Muscle of leg (tissue), 11 donors: ENCODE measurements around the gene ANKLE2. TPM values are rescaled to one million over a fixed set of nuclear protein-coding genes. Genes with fewer than 3 reads are reported as not detected.
A peak's percentile ranks its signal among the peaks of the same experiment; 100 is the strongest.
"Not testable (repeated sequence)": the region's sequence is repeated elsewhere in the genome, so short reads cannot be mapped to it uniquely, and the experiment has no call there.

Source experiments
- DNase-seq: peaks from one replicate; pipeline ENCODE4 v3.0.0; 2013
- H3K27ac ChIP-seq: one replicate; pipeline ENCODE4 v1.5.1; 2013; ENCODE audit warnings: mild to moderate bottlenecking, low read length, control low read depth
- H3K27me3 ChIP-seq: one replicate; pipeline ENCODE4 v1.6.1; 2013; ENCODE audit warnings: low read length; ENCODE audit not compliant: control insufficient read depth, insufficient read depth
- H3K36me3 ChIP-seq: one replicate; pipeline ENCODE4 v1.6.1; 2013; ENCODE audit warnings: low read length; ENCODE audit not compliant: control insufficient read depth, insufficient read depth
- H3K4me1 ChIP-seq: one replicate; pipeline ENCODE4 v1.6.1; 2013; ENCODE audit warnings: low read length; ENCODE audit not compliant: control insufficient read depth, insufficient read depth
- H3K4me3 ChIP-seq: one replicate; pipeline ENCODE4 v1.5.1; 2013; ENCODE audit warnings: low read length, control low read depth
- H3K9me3 ChIP-seq: replicated peaks from 2 replicates; pipeline ENCODE4 v1.6.1; 2013; ENCODE audit warnings: low read depth, low read length; ENCODE audit not compliant: control insufficient read depth
- WGBS: methylation state at CpG from one replicate; pipeline ENCODE4 v1.1.5; 2013; ENCODE audit warnings: missing lambda C conversion rate; ENCODE audit not compliant: insufficient coverage; 5-methylcytosine and 5-hydroxymethylcytosine counted together
- polyA plus RNA-seq, 8 donors: library from polyadenylated mRNA; unstranded; fragments of 120-200 nt; gene quantifications; one replicate each; pipeline versions ENCODE4 v1.2.1 to v1.2.3, GENCODE V29; 2013; ENCODE audit warnings: inconsistent platforms in 1 of 8, low replicate concordance in 1 of 8; ENCODE audit not compliant: insufficient read length in 8 of 8, insufficient read depth in 1 of 8
- total RNA-seq: library from RNA; stranded (reverse); fragments of 120-200 nt; gene quantifications from one replicate; pipeline ENCODE4 v1.2.4, GENCODE V29; 2013

The ANKLE2 gene
- total and polyA plus RNA-seq, 9 donors, result 37.3 to 49.4 (median 41.7) TPM

DNA sequence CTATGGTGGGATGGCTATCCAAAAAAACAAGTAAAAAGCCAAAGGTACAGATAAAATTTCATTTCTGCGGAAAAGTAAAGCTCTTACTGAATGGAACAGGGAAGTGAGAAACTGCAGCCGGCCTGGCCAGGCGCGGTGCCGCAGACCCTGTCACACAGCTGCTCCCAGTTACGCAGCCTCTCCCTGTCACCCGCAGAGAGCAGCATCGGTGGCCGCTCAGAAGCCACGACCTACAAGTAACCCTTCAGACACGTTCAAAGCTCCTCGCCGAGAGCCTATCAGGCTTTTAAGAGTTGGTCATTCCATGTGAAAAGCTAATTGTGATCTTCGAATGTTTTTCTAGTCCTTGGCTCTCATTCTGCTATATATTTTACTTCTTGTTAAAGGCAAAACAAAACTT lies 11.0 kb upstream of the ANKLE2 start:
- DNase-seq, result peak; percentile 49

DNA sequence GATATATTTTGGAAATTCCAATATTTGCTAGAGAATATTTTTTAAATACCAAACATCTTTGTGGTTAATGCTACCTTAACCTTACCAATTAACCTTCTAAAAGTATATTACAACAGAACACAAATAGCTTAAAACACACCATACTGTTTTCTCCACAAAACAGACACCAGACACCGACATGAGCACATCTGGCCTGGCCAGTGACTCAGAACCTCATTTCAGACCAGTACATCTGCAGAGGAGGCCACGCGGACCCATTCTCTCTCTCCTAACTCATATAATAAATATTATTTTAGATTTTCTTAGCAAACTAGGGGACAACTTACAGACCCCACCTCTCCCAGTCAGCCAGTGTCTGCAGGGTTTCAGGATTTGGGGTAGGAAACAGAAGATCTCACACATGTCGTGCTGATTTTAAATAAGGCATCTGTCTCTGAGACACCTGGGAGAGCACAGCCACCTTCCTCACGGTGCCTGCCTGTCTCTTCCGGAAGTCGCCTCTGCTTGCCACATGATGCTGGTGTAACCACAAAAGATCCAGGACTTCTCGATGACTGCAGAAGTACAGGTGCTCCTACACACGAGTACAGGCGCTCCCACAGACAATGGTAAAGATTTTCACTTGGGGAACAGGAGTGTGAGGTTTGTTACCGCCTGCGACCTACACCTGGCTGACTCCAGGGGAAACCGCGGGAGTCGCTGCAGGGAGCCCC lies 9.7 kb upstream of the ANKLE2 start:
- Histone ChIP-seq H3K9me3 (no peaks in the 10 kb centered on the region), H3K36me3 (peaks cover 56% of the 10 kb centered on the region), H3K4me3 (no peak overlapping the region), H3K4me1 (peaks cover 19% of the 10 kb centered on the region), H3K27me3 (no peaks in the 10 kb centered on the region), H3K27ac (no peak overlapping the region)
- DNase-seq, result no peak
- 95% methylated on average over 8 of the region's 15 CpGs for WGBS

More for the DNA sequence above, 11.0 kb upstream of the ANKLE2 start:
- no peaks in the 10 kb centered on the region for H3K27me3 ChIP-seq
- no peak overlapping the region for H3K4me3 ChIP-seq
- H3K27ac ChIP-seq, result no peak overlapping the region
- H3K9me3 ChIP-seq, result no peaks in the 10 kb centered on the region
- 80% methylated on average over 11 of the region's 14 CpGs for WGBS
- peaks cover 67% of the 10 kb centered on the region for H3K36me3 ChIP-seq
- H3K4me1 ChIP-seq, result peaks cover 27% of the 10 kb centered on the region

DNA sequence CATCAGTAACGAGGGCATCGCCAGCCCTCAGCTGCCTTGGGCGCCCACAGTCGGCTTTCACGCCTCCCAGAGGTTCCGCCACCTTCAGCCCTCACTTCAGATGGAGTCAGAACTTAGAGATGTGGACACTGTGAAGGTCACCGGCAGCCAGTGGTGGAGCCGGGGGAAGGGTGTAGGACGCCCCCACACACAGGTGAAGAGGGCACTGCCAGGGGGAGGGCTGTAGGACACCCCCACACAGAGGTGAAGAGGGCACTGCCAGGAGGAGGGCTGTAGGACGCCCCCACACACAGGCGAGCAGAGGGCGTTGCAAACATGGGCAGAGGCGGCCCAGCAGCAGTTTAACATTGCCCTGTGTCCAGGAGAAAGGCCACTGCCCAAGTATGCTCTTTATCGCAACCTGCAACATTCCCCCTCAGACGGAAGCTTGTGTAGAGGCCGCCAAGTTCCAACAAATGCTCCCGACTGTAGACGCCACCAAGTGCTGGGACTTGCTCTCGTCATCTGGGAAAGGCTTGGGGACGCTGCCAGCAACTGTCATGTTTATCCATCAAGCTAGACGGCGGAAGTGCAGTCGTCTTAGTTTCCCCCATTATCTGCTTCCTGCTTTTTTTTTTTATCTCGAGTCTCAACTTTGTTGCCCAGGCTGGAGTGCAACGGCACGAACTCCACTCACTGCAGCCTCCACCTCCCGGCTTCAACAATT lies 4.9 kb upstream of the ANKLE2 start:
- Histone ChIP-seq H3K27ac (peak overlapping the region; percentile 51), H3K4me1 (peaks cover 16% of the 10 kb centered on the region), H3K36me3 (peaks cover 18% of the 10 kb centered on the region), H3K9me3 (no peaks in the 10 kb centered on the region), H3K4me3 (no peak overlapping the region), H3K27me3 (no peaks in the 10 kb centered on the region)
- DNase-seq, result peak; percentile 77
- 56% methylated on average over 19 of the region's 27 CpGs for WGBS

DNA sequence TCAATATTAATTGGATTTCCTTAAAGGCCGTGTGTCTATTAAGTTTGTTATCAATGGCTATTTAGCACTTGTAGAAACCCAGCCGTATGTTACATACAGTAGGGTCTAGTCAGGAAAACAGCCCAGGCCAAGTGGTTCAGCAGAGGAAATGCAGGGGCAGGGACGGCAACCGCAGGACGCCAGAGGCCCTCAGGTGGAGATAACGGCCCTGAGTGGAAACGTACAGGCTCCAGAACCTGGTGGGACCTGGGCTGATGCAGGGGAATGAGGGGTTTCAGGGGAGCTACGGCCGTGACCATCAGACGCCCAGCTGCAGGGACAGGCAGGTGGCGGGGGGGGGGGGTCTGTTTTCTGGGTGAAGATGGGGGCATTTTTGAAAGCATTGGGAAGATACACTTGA lies 3.7 kb upstream of the ANKLE2 start:
- Histone ChIP-seq H3K9me3 (no peaks in the 10 kb centered on the region), H3K4me1 (peaks cover 21% of the 10 kb centered on the region), H3K4me3 (no peak overlapping the region), H3K27me3 (no peaks in the 10 kb centered on the region), H3K36me3 (peaks cover 13% of the 10 kb centered on the region), H3K27ac (no peak overlapping the region)
- DNase-seq, result no peak
- WGBS, result 50% methylated on average over 10 of the region's 11 CpGs

DNA sequence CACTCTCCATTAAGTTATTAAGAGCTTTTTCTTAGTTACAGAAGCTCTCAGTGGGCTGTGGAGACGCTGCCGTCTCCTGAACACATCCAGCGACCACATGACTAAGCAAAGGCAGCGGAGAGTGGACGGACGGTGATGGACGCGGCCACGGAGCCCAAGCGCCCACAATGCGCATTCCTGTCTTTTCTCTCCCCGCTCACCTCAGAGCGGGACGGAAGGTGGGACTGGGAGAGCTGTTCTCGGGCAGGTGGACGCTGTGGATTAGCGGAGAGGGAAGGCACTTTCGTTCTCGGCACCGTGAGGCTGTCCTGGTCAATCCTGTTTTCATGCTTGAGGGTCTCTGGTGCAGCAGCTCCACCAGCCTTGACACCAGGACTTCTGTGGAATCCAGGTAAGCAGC lies 2.6 kb upstream of the ANKLE2 start:
- Histone ChIP-seq H3K4me1 (peaks cover 25% of the 10 kb centered on the region), H3K9me3 (no peaks in the 10 kb centered on the region), H3K4me3 (no peak overlapping the region), H3K27ac (no peak overlapping the region), H3K27me3 (no peaks in the 10 kb centered on the region), H3K36me3 (peaks cover 3% of the 10 kb centered on the region)
- DNase-seq, result no peak
- 95% methylated on average over 19 of the region's 20 CpGs for WGBS

DNA sequence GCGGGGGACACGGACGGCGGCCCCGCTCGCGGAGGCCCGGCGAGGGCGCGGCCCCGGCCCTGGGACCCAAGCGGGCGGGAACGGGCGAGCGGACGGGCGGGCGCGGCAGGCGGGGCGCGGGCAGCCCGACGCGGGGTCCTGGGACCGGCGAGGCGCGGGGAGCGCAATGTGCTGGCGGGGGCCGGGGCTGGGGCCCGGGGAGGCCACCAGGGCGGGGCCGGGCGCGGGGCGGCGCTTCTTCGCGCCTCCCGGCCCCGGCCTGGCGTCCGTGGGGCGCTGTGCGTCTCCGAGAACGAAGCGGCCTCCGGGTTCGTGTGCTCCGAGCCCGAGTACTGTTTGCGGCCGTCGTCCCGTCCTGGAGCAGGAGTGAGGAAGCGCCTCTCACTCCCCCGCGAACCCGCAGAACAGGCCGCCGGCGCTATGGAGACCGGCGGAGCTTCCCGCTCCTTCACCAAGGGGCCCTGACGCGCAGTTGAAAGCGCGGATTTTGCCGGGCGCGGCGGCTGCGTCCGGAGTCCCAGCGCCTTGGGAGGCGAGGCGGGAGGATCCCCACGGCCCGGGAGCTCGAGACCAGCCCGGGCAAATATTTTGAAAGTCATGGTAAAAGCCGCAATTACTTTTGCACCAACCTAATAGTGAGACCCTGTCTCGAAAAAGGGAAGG lies 420 bp upstream of the ANKLE2 start:
- WGBS, result under 1% methylated on average over 77 of the region's 89 CpGs

DNA sequence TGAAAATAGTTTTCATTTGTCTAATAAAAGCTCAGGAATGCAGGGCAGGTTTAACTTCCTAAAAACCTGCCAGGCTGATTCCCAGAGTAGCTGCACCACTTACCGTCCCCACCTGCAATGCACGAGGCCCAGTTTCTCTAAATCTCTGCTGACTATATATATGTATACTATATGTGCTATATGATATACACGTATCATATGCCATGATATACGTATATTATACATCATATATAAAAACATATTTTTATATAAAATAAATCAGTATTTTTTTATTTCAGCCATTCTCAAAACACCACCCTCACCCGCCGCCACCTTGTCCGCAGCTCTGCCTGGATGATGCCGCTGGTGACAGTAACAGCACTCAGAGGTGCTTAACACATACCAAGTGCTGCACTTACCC lies 2.3 kb downstream of the ANKLE2 start:
- Histone ChIP-seq H3K9me3 (no peaks in the 10 kb centered on the region), H3K27ac (no peak overlapping the region), H3K4me1 (peaks cover 12% of the 10 kb centered on the region), H3K27me3 (no peaks in the 10 kb centered on the region), H3K36me3 (peaks cover 21% of the 10 kb centered on the region), H3K4me3 (no peak overlapping the region)
- WGBS, result 100% methylated on average over 3 of the region's 8 CpGs
- no peak for DNase-seq

More for the DNA sequence above, 420 bp upstream of the ANKLE2 start:
- no peaks in the 10 kb centered on the region for H3K9me3 ChIP-seq
- H3K4me1 ChIP-seq, result peaks cover 20% of the 10 kb centered on the region
- H3K27ac ChIP-seq, result peak overlapping the region; percentile 86
- peak; percentile 97 for DNase-seq
- no peaks in the 10 kb centered on the region for H3K27me3 ChIP-seq
- peaks cover 5% of the 10 kb centered on the region for H3K36me3 ChIP-seq
- peak overlapping the region; percentile 52 for H3K4me3 ChIP-seq

DNA sequence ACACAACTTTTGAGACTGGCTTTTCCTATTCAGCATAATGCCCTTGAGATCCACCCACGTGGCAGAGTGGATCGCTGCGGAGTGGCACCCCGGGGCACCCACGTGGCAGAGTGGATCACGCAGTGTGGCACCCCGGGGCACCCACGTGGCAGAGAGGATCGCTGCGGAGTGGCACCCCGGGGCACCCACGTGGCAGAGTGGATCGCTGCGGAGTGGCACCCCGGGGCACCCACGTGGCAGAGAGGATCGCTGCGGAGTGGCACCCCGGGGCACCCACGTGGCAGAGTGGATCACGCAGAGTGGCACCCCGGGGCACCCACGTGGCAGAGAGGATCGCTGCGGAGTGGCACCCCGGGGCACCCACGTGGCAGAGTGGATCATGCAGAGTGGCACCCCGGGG lies 2.8 kb downstream of the ANKLE2 start:
- H3K36me3 ChIP-seq, result peaks cover 22% of the 10 kb centered on the region
- 95% methylated on average over 21 of the region's 28 CpGs for WGBS
- not testable (repeated sequence) for H3K9me3 ChIP-seq, H3K4me3 ChIP-seq, H3K27ac ChIP-seq, H3K27me3 ChIP-seq, DNase-seq
- peaks cover 12% of the 10 kb centered on the region for H3K4me1 ChIP-seq

DNA sequence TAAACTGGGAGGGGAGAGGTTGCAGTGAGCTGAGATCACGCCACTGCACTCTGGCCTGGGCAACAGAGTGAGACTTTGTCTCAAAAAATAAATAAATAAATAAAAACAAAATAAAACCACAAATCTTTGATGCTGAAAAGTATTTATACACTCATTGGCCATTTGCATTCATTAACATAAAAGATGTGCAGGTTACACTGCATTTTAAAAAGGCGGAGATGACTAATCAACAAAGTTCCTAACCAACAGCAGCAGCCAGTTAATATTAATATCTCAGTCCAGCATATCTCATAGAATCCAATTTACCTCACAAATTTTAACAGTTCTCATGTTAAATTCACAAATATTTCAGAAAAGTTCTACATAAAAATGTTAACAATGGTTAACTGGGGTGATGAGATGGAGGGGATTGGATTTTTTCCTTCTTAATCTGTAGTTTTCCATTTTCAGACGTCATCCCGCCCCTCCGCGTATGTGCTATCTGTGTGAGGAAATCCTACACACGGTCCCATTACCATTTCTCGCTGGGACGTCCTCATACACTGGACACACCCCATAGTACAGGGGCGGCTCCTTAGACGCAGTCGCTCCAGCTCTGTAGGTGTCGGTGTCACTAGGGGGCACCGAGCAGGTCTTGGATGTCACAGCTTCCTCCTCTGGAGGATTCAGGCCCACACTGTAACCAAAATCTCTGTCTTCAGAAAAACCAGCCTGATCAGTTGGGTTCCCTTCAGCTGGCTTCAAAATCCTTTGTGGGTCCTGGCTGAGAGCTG lies 7.3 kb downstream of the ANKLE2 start:
- Histone ChIP-seq H3K4me3 (no peak overlapping the region), H3K27ac (no peak overlapping the region), H3K4me1 (no peaks in the 10 kb centered on the region), H3K9me3 (no peaks in the 10 kb centered on the region), H3K27me3 (no peaks in the 10 kb centered on the region), H3K36me3 (peaks cover 55% of the 10 kb centered on the region)
- 50% methylated on average over 11 of the region's 14 CpGs for WGBS
- no peak for DNase-seq

DNA sequence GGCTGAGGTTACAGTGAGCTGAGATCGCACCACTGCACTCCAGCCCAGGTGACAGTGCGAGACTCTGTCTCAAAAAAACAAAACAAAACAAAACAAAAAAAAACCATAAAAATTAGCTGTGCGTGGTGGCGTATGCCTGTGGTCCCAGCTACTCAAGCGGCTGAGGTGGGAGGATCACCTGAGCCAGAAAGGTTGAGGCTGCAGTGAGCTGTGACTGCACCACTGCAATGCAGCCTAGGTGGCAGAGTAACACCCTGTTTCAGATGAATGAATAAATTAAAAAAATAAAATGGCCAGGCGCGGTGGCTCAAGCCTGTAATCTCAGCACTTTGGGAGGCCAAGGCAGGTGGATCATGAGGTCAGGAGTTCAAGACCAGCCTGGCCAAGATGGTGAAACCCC lies 8.0 kb downstream of the ANKLE2 start:
- H3K4me1 ChIP-seq, DNase-seq, H3K9me3 ChIP-seq, H3K27ac ChIP-seq, H3K27me3 ChIP-seq, H3K4me3 ChIP-seq: not testable (repeated sequence)
- 89% methylated on average over 3 of the region's 7 CpGs for WGBS
- peaks cover 61% of the 10 kb centered on the region for H3K36me3 ChIP-seq
